Posterior vena cava (tissue), 2 donors: ENCODE data around the gene TGFB3. TPM values are rescaled to one million over a fixed set of nuclear protein-coding genes. Genes with fewer than 3 reads are reported as not detected.
"Not testable (repeated sequence)": the region's sequence is repeated elsewhere in the genome, so short reads cannot be mapped to it uniquely, and the experiment has no call there.

Experiments
- DNase-seq: peaks from one replicate; pipeline ENCODE4 v3.0.0-alpha.2; 2020; ENCODE audit warnings: low spot score
- intact Hi-C, 2 donors: fragments of 100-400 bp; cut with DNase I; formaldehyde crosslinking; loops; one replicate each; pipeline versions ENCODE4 v1.14.1 to v1.14.2; 2022 to 2023
- total RNA-seq, 2 donors: library from RNA; stranded (reverse); fragmentation: NEBNext Ultra II Directional; extraction: Animal tissue kit (Norgen Biotek cat#: 25700); gene quantifications; one replicate each; pipeline ENCODE4 v1.2.1, GENCODE V29; 2021
- donor health status: DM: yes; HTN: yes; CAD: no.
- donor health status: DM: yes; HTN: yes; CAD: no.

Gene TGFB3
- total RNA-seq, 2 donors from 2014 or later, result 158 to 188 TPM

DNA sequence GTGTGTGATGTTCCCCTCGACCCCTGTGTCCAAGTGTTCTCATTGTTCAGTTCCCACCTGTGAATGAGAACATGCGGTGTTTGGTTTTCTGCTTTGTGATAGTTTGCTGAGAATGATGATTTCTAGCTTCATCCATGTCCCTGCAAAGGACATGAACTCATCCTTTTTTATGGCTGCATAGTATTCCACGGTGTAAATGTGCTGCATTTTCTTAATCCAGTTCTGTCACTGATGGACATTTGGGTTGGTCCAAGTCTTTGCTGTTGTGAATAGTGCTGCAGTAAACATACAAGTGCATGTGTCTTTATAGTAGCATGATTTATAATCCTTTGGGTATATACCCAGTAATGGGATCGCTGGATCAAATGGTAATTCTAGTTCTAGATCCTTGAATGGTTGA, 61.4 kb downstream of the TGFB3 start:
- intact Hi-C loops, DNase-seq: not testable (repeated sequence)

- no peak for DNase-seq
- intact Hi-C loops, result no loop called here
Observed at GRCh38 chr14:75917946-75918335, 63.9 kb downstream of the TGFB3 start.

- no peak for DNase-seq
- intact Hi-C loops, result no loop called here
Observed at GRCh38 chr14:75917322-75917945, 64.4 kb downstream of the TGFB3 start.

DNA sequence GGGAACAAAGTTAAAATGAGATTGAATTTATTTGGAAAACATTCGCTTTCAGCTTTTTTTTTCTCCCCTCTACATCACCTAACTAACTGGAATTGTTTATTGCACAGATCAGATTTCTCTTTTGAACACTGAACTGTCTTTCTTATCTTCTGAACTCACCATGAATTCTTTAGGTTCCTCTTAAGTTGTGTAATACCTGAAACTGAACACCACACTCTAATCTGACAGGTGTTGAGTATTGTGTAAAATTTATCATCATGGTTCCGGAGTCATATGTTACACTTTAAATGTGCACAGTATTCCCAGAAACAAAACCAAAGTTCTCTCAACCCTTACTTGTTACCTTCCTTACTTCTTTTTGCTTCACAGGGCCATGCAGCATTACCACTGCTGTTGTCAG, 66.8 kb downstream of the TGFB3 start:
- DNase-seq, result no peak
- intact Hi-C loops, result no loop called here

DNA sequence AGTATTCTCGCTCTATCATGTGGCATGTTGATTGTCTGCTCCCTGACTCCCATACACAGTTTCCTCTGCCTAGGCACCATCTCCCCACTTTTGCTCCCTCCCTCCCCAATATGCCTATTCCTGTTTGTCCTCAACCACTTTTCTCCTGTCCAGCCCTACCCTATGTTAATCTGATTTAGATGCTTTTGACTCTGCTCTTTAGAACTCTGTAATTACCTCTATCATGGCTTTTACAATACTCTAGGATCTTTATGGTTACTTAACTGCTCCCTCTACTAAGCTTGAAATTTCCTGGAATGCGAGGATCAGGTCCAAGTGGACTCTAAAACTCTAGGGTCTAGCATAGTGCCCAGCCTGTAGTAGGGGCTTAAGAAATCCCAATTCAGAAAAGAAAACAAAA, 68.6 kb downstream of the TGFB3 start:
- no peak for DNase-seq
- intact Hi-C loops, result no loop called here

DNA sequence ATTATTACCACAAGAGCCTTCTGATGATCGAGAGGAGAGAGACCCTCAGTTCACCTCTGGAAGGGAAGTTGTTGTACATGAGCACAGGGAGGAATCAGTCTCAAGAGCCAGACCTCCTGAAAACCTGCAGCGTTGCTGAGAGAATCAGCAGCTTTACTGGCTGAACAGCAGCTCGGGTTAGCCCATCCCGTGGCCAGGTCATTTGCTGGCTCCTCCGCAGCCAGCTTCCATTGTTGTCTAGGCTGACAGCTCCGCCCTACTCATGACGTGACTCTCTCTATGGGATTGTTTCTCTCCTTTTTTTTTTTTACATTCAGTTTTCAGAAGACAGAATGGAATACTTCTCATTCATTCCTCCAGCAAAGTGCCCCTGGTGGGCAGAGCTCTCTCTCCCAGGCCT, 69.9 kb downstream of the TGFB3 start:
- intact Hi-C loops, result no loop called here
- peak; percentile 66 for DNase-seq

DNA sequence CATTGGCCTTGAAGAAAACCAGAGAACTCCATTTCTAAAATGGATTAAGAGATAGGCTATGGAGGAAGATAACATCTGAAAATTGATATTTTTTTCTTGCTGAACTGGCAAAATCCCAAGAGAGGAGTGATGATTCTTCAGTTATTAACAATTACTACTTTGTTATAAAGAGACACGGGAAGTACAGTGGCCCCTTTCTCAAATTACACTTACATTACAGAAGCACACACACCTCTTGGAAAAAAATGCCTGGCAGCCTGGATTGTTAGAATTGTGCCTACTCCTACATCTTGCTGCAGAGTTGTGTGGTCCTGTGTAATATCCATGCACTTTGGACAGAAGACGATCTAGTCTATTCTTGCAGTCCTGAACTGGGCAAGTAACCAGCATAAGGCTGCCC, 71.7 kb downstream of the TGFB3 start:
- intact Hi-C loops, result no loop called here
- no peak for DNase-seq

GRCh38 chr14:75909630-75910029, 72.2 kb downstream of the TGFB3 start:
- intact Hi-C loops, result loop anchor here in 1 of 2 donors (10.0 kb wide), 1 partner anchor 65 kb away; no protein-coding TSS in a partner anchor
- no peak for DNase-seq

Other genes with a start within 250 kb of the TGFB3 start
- gene IFT43, start 3.8 kb upstream of the TGFB3 start, total RNA-seq, result 10 to 100 TPM; 44.9 to 79.6 TPM
- gene GPATCH2L, start 169.9 kb upstream of the TGFB3 start, total RNA-seq, result 10 to 100 TPM; 53.0 to 58.5 TPM